AG04450 (cell line): ENCODE measurements around the gene ATP11B. TPM values are rescaled to one million over a fixed set of nuclear protein-coding genes. Genes with fewer than 3 reads are reported as not detected.

Experiments used
- CTCF ChIA-PET: fragments of 300-600, 350-600 bp; formaldehyde crosslinking; extraction: SDS; loops from one replicate; lab custom pipeline; 2022; ENCODE audit warnings: antibody characterized with exemption, inconsistent platforms; lab: Charles Lee
- POLR2A ChIA-PET: fragments of 350-600 bp; formaldehyde crosslinking; extraction: SDS; loops from one replicate; lab custom pipeline; 2021; ENCODE audit warnings: antibody characterized with exemption, inconsistent platforms; lab: Yijun Ruan, JAX
- DNase-seq: peaks from one replicate; pipeline ENCODE4 v3.0.0-alpha.2; 2011; ENCODE audit warnings: low read depth, low spot score
- H3K27ac ChIP-seq: one replicate; pipeline ENCODE4 v1.5.1; 2012; ENCODE audit warnings: low read depth, low read length, control low read depth
- H3K27me3 ChIP-seq: one replicate; pipeline ENCODE4 v1.6.0; 2012; ENCODE audit warnings: low read length; ENCODE audit not compliant: control insufficient read depth, insufficient read depth
- H3K4me3 ChIP-seq: 2 replicates; pipeline ENCODE4 v1.5.1; 2011; ENCODE audit warnings: mild to moderate bottlenecking, low read depth, low read length, control low read depth
- H3K9me3 ChIP-seq: 2 replicates; pipeline ENCODE4 v1.5.1; 2012; ENCODE audit warnings: low read length; ENCODE audit not compliant: control insufficient read depth, insufficient read depth
- polyA plus RNA-seq: library from polyadenylated mRNA; depleted of rRNA; stranded (reverse); fragments of >200 nt; gene quantifications from 2 replicates; pipeline ENCODE4 v1.2.3, GENCODE V29; 2011
- TF ChIP-seq, protein P1 (sequence below): IDR thresholded peaks from 2 replicates; pipeline ENCODE4 v1.5.1; 2011; ENCODE audit warnings: low read depth, low read length, control low read depth, inconsistent platforms

The ATP11B gene
- polyA plus RNA-seq, 1 experiment, result 24.5 TPM

GRCh38 chr3:182786564-182787196 is 6.6 kb upstream of the ATP11B start:
- Histone ChIP-seq H3K9me3 (no peaks in the 10 kb centered on the region), H3K4me3 (no peak overlapping the region), H3K27me3 (peaks cover 2% of the 10 kb centered on the region), H3K27ac (no peak overlapping the region)
- TF ChIP-seq, protein P1, sequence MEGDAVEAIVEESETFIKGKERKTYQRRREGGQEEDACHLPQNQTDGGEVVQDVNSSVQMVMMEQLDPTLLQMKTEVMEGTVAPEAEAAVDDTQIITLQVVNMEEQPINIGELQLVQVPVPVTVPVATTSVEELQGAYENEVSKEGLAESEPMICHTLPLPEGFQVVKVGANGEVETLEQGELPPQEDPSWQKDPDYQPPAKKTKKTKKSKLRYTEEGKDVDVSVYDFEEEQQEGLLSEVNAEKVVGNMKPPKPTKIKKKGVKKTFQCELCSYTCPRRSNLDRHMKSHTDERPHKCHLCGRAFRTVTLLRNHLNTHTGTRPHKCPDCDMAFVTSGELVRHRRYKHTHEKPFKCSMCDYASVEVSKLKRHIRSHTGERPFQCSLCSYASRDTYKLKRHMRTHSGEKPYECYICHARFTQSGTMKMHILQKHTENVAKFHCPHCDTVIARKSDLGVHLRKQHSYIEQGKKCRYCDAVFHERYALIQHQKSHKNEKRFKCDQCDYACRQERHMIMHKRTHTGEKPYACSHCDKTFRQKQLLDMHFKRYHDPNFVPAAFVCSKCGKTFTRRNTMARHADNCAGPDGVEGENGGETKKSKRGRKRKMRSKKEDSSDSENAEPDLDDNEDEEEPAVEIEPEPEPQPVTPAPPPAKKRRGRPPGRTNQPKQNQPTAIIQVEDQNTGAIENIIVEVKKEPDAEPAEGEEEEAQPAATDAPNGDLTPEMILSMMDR, result no peak
- DNase-seq, result no peak
- POLR2A ChIA-PET, result no interaction called here
- CTCF ChIA-PET, result no interaction called here

DNA sequence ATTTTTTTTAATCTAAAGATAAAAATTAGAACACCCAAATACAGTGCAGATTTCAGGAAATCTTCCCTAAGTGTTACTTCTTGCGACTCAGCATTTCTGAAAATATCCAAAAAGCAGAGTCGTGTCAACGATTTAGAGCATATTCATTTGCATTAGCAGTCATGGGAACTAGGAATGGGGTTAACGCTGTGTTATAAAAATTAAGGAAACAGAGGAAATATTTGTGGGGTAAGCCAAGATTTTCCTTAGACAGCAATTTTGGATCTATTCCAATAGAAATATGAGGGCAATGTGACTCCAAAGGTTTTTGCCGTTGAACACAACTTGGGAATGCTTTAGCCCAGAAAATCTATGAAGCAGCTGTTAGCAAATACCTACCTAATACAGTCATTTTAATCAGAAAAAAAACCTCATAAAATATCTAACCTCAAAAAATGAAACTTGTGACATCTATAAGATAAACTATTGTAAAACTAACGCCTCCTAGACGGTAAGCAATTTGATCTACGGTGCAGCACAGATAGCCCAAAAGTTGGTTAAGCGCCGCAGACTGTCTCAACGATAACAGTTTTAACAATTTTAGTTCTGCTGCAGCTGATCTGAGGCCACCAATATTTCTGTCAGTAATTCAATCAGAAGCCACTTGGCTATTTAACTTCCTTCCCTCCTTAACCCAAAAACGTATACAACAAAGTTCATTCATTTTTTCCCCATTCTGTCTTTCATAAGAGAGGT is 5.8 kb upstream of the ATP11B start:
- no peak overlapping the region for H3K4me3 ChIP-seq
- DNase-seq, result no peak
- H3K27ac ChIP-seq, result no peak overlapping the region

DNA sequence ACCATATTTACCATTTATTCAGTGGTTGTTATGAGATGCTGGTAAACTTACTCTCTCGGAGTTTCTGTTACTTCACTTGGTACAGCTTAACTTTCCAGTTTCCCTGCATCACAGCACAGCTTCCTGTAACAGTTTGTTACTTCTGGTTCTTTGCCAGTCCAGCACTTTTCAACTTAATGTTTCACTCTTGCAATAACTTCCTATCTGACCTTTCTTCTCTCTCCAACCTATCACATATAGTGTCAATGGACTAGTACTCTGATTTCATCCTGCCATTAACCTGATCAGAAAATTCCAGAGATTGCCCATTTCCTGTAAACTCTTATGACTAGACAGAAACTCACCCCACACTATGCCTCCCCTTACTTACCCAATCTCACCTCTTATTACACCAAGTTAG is 3.9 kb upstream of the ATP11B start:
- CTCF ChIA-PET, result no interaction called here
- H3K27ac ChIP-seq, result no peak overlapping the region
- H3K27me3 ChIP-seq, result peaks cover 2% of the 10 kb centered on the region
- TF ChIP-seq, protein P1, result no peak
- POLR2A ChIA-PET, result no interaction called here
- no peak overlapping the region for H3K4me3 ChIP-seq
- no peak for DNase-seq
- H3K9me3 ChIP-seq, result no peaks in the 10 kb centered on the region; the same call in 1 of the 2 replicates

More for the DNA sequence above, 5.8 kb upstream of the ATP11B start:
- TF ChIP-seq, protein P1, result no peak
- Histone ChIP-seq H3K27me3 (peaks cover 2% of the 10 kb centered on the region), H3K9me3 (no peaks in the 10 kb centered on the region)
- CTCF ChIA-PET, result no interaction called here
- POLR2A ChIA-PET, result no interaction called here

GRCh38 chr3:182790612-182791011 is 2.7 kb upstream of the ATP11B start:
- ChIA-PET CTCF (interaction anchor here (1.3 kb wide), 1 partner anchor 77 kb away, joined by 7 read pairs; no protein-coding TSS in a partner anchor), POLR2A (no interaction called here)
- no peaks in the 10 kb centered on the region; the same call in 1 of the 2 replicates for H3K9me3 ChIP-seq
- H3K27me3 ChIP-seq, result peaks cover 2% of the 10 kb centered on the region
- TF ChIP-seq, protein P1, result no peak
- no peak overlapping the region for H3K27ac ChIP-seq
- DNase-seq, result no peak
- no peak overlapping the region for H3K4me3 ChIP-seq
